Neural cell (in vitro differentiated cells): ENCODE data around the gene TUBB2A.

ENCODE experiments used
- CTCF ChIP-seq: fragments of 450-650 bp; IDR thresholded peaks from 2 replicates; pipeline ENCODE4 v1.5.1; 2014; ENCODE audit warnings: antibody characterized with exemption, mild to moderate bottlenecking, moderate library complexity; ENCODE audit not compliant: poor library complexity, severe bottlenecking
- EZH2 ChIP-seq: fragments of 200-600, 300-800 bp; shearing (Covaris generic), sonication (generic); IDR thresholded peaks from 2 replicates; pipeline ENCODE4 v1.6.1; 2014; ENCODE audit warnings: antibody characterized with exemption, low read length, borderline replicate concordance, mild to moderate bottlenecking; ENCODE audit not compliant: insufficient read depth, poor library complexity, severe bottlenecking
- POLR2AphosphoS5 ChIP-seq: IDR thresholded peaks from 2 replicates; pipeline ENCODE4 v1.6.1; 2012
- REST ChIP-seq: IDR thresholded peaks from 2 replicates; pipeline ENCODE4 v1.6.1; 2012; ENCODE audit warnings: borderline replicate concordance

- TF ChIP-seq REST (no peak), CTCF (no peak), EZH2 (no peak), POLR2AphosphoS5 (no peak)
Observed at GRCh38 chr6:3131695-3132094, 25.6 kb downstream of the TUBB2A start.
